Subcutaneous adipose tissue (tissue), 4 donors: ENCODE measurements around the gene MYADML2. TPM values are rescaled to one million over a fixed set of nuclear protein-coding genes. Genes with fewer than 3 reads are reported as not detected.

Experiments used
- CTCF ChIP-seq: fragments of 450-650 bp; IDR thresholded peaks from one replicate; pipeline ENCODE4 v1.5.1; 2016; ENCODE audit warnings: low read depth, mild to moderate bottlenecking, control low read depth, antibody characterized with exemption, moderate library complexity
- total RNA-seq, 4 donors: library from RNA; depleted of rRNA; stranded (reverse); fragments of >200 nt; gene quantifications; one replicate each; pipeline ENCODE4 v1.1.0, GENCODE V29; 2016

The MYADML2 gene
- total RNA-seq, 4 donors from 2014 or later: not detected

- no peak for TF ChIP-seq CTCF
Observed at GRCh38 chr17:81926451-81927151, 20.4 kb downstream of the MYADML2 start.

- TF ChIP-seq CTCF: no peak
Observed at GRCh38 chr17:81925860-81926450, 21.1 kb downstream of the MYADML2 start.

- TF ChIP-seq CTCF: no peak
Observed at GRCh38 chr17:81924557-81925532, 22.2 kb downstream of the MYADML2 start.

- no peak for TF ChIP-seq CTCF
Observed at GRCh38 chr17:81923302-81924260, 23.5 kb downstream of the MYADML2 start.

GRCh38 chr17:81922566-81923301 is 24.3 kb downstream of the MYADML2 start:
- TF ChIP-seq CTCF: no peak

GRCh38 chr17:81921996-81922565 is 25.0 kb downstream of the MYADML2 start:
- TF ChIP-seq CTCF: no peak
